SK-N-MC (cell line): ENCODE data around the gene ARL6IP4.

ENCODE experiments used
- DNase-seq: peaks from one replicate; pipeline ENCODE4 v3.0.0-alpha.2; 2011; ENCODE audit warnings: low read depth, low spot score
- H3K27ac ChIP-seq: fragments of 200-600 bp; sonication (generic); 2 replicates; pipeline ENCODE4 v1.5.1; 2016; ENCODE audit warnings: mixed run types
- H3K36me3 ChIP-seq: fragments of 200-600 bp; sonication (generic); 2 replicates; pipeline ENCODE4 v1.6.1; 2017; ENCODE audit warnings: antibody characterized with exemption, low read length, mixed read lengths; ENCODE audit not compliant: insufficient read depth
- H3K4me3 ChIP-seq: fragments of 200-600 bp; sonication (generic); 2 replicates; pipeline ENCODE4 v1.5.1; 2016
- H3K9ac ChIP-seq: fragments of 200-600 bp; sonication (generic); 2 replicates; pipeline ENCODE4 v1.8.0; 2017; ENCODE audit warnings: mixed run types, mixed read lengths; ENCODE audit not compliant: insufficient read length
- H3K9me3 ChIP-seq: fragments of 200-600 bp; sonication (generic); 2 replicates; pipeline ENCODE4 v1.6.1; 2017; ENCODE audit warnings: low read depth, mild to moderate bottlenecking, antibody characterized with exemption, low read length, moderate library complexity, mixed read lengths
- EZH2 ChIP-seq: fragments of 200-600 bp; sonication (generic); IDR thresholded peaks from one replicate; pipeline ENCODE4 v1.6.1; 2017; ENCODE audit warnings: antibody characterized with exemption
- FOXP2 ChIP-seq: optimal IDR thresholded peaks from 2 replicates; pipeline ENCODE3; 2011; ENCODE audit warnings: mild to moderate bottlenecking, moderate library complexity; ENCODE audit not compliant: insufficient read depth; ENCODE audit errors: extremely low read length, control extremely low read depth
- POLR2AphosphoS5 ChIP-seq: IDR thresholded peaks from 2 replicates; pipeline ENCODE4 v1.6.1; 2012; ENCODE audit warnings: mild to moderate bottlenecking, low read depth, low read length, borderline replicate concordance

Gene ARL6IP4

DNA sequence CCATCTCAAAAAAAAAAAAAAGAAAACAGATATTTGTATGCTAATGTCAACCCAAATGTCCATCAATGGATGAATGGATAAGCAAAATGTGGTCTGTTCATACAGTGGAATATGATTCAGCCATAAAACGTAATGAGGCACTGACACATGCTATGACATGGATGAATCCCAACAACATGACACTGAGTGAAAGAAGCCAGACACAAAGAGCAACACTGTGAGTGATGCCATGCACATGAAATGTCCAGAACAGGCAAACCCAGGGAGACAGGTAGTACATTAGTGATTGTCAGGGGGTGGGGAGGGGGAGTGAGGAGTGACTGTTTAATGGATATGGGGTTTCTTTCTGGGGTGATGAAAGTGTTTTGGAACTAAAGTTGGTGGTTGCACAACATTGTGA is 50.2 kb downstream of the ARL6IP4 start:
- H3K9ac ChIP-seq, result no peak overlapping the region
- no peaks in the 10 kb centered on the region for H3K9me3 ChIP-seq
- H3K36me3 ChIP-seq, result no peaks in the 10 kb centered on the region
- no peak overlapping the region for H3K27ac ChIP-seq
- TF ChIP-seq POLR2AphosphoS5, result no peak
- no peak for DNase-seq
- H3K4me3 ChIP-seq, result no peak overlapping the region

DNA sequence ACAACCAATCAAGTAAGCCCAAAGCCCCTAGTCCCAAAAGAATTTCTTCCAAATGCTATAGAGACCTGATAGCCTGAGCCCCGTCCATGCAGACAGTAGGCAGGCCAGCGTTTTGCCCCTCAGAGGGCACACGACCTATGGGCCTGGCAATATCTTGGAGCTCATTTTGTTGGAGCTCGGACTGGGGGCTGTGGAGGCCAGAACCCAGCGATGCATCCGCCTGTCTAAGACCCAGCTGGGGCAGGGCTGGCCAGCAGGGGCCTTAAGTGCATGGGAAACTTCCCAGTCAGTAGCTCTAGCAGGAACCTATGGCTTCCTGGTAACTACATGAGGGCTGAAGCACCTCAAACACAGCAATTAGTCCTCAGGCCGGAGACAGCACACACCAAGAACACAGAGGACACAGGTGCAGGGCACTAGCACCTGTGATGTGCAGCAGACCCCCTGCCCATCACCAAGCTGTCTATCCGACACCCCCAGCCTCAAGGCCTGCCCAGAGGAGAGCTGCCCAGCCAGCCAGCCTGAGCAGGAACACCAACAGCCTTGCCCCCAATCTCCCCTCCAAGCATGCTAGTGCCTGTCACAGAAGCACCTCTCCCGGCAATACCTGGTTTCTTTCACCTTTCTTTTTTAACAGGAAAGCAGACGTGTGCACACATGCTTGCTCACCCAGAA is 50.8 kb downstream of the ARL6IP4 start:
- no peak overlapping the region for H3K9ac ChIP-seq
- no peak overlapping the region for H3K27ac ChIP-seq
- no peak for DNase-seq
- H3K4me3 ChIP-seq, result no peak overlapping the region
- H3K36me3 ChIP-seq, result no peaks in the 10 kb centered on the region
- no peaks in the 10 kb centered on the region for H3K9me3 ChIP-seq
- TF ChIP-seq EZH2 (no peak), FOXP2 (no peak), POLR2AphosphoS5 (no peak)
